ENCODE results near the gene CCDC74A.
"Not testable (repeated sequence)": the region's sequence is repeated elsewhere in the genome, so short reads cannot be mapped to it uniquely, and the experiment has no call there.

CCDC74A gene

DNA sequence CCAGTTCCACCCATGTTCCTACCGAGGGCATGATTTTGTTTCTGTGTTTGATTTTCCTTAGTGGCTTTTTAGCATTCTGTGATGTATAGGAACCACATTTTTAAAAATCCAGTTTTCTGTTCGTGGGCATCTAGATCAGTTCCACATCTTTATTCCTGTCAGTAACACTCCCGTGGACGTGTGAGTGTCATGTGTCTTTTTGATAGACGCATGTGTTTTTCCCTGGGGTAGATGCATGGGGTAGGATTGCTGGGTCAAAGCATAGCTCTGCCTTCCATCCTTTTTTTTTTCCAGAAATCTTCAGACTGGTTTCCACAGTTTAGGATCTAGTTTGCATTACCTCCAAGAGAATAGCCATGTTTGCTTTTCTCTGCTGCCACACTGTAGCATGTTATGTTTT is 38.7 kb downstream of the CCDC74A start:
- FAIRE-seq: no peak

DNA sequence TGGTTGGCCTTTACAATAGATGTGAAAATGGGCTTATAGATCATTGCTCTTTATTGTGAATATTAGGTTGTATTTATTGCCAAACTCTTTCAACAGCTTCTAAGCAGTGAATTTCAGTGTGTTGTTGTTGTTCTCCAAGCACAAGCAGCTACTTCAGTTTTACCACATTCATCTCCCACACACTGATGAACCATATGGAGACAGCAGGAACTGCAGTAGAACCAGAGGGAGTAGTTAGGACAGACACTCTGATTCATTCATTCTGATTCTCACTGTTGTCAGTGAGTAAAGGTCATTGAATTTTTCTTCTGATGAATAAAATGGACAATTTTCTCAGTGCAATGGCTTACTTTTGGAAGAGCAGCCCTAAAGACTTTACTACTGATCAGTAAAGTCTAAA is 40.2 kb downstream of the CCDC74A start:
- no peak for FAIRE-seq

DNA sequence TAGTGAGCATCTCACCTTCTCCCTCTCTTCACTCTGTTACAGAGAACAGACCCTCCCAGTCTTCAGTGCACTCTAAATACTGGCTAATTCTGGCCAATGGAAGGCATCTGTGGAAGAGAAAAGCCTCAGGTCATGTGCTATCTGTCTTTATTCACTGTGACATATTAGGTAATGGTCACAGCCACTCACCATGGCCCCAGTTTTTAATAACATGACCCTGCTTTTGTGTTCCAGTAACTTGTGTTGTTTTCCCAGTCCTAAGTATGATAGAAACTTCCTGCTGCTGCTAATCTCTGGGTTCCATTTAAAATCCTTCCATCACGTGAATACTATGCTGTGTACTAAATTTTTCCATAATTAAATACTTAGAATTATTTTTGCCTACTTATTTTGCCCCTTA is 40.7 kb downstream of the CCDC74A start:
- FAIRE-seq: not testable (repeated sequence)

DNA sequence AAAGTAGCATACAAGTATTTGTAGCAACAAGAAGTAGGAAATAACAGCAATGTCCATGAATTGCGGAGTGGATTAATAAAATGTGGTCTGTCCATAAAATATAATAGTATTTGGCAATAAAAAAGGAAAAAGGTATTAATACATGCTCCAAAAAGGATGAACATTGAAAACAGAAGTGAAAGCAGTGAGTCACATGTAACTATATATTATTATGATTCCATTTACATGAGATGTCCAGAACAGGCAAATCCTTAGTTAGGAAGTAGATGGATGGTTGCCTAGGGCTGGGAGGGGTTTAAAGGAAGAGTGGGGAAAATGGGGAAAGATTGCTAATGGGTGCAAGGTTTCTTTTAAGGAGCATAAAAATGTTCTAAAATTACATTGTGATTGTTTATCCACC is 44.5 kb downstream of the CCDC74A start:
- FAIRE-seq: no peak

GRCh38 chr2:131577812-131578211 is 50.1 kb downstream of the CCDC74A start:
- no peak for FAIRE-seq

DNA sequence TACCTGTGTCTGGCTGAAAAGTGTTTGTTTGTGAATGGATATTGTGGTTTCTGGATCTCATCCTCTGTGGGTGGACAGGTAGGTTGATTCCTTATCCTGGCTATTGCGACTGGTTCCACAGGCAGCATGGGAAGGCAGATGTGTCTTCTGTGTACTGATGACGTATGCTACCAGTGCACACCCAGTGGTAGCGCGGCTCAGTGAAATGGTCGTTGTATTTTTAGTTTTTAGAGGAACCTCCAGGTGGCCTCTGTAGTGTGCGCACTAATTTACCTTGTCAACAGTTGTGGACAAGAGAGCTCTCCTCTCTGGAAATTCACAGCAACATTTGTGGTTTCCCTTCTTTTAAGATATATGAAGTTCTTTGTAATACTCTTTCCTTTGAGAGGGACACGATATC is 52.5 kb downstream of the CCDC74A start:
- FAIRE-seq: no peak

Data from A204.1 (cell line).